Kidney (tissue), 14 donors: ENCODE results near the gene CELF4. TPM values are rescaled to one million over a fixed set of nuclear protein-coding genes. Genes with fewer than 3 reads are reported as not detected.

Experiments
- DNase-seq, 5 donors: peaks; one replicate each; pipeline ENCODE4 v3.0.0-alpha.2; 2013 to 2020
- FAIRE-seq: peaks from 2 replicates; lab custom pipeline; 2012; peaks lifted over from hg19 to GRCh38; lab: Jason Lieb, UNC
- H3K27ac ChIP-seq, 2 donors: one replicate each; pipeline ENCODE4 v1.7.0; 2013; ENCODE audit warnings: low read depth in 2 of 2, low read length in 2 of 2, inconsistent platforms in 1 of 2
- H3K27me3 ChIP-seq: one replicate; pipeline ENCODE4 v1.7.1; 2013; ENCODE audit warnings: low read length, inconsistent platforms; ENCODE audit not compliant: control insufficient read depth, insufficient read depth
- H3K36me3 ChIP-seq, 3 donors: one replicate each; pipeline versions ENCODE4 v1.7.0 to v1.7.1; 2013; ENCODE audit warnings: low read length in 3 of 3, control low read depth in 1 of 3, inconsistent platforms in 1 of 3; ENCODE audit not compliant: insufficient read depth in 3 of 3, control insufficient read depth in 2 of 3
- H3K4me1 ChIP-seq, 3 donors: one replicate each; pipeline versions ENCODE4 v1.7.0 to v1.7.1; 2013; ENCODE audit warnings: low read length in 3 of 3, inconsistent platforms in 1 of 3, low read depth in 1 of 3; ENCODE audit not compliant: control insufficient read depth in 2 of 3, insufficient read depth in 2 of 3
- H3K4me3 ChIP-seq, 3 donors: one replicate each; pipeline versions ENCODE4 v1.7.0 to v1.8.1; 2013; ENCODE audit warnings: low read length in 3 of 3, control low read depth in 1 of 3, inconsistent platforms in 1 of 3
- H3K9ac ChIP-seq, 3 donors: one replicate each; pipeline versions ENCODE4 v1.7.0 to v1.7.1; 2013; ENCODE audit warnings: low read length in 3 of 3, control low read depth in 1 of 3, inconsistent platforms in 1 of 3
- H3K9me3 ChIP-seq, 3 donors: one replicate each; pipeline versions ENCODE4 v1.7.0 to v1.7.1; 2013; ENCODE audit warnings: low read length in 3 of 3, control low read depth in 1 of 3, inconsistent platforms in 1 of 3; ENCODE audit not compliant: control insufficient read depth in 2 of 3, insufficient read depth in 1 of 3
- CTCF ChIP-seq: IDR thresholded peaks from 3 replicates; pipeline ENCODE4 v1.5.1; 2012; ENCODE audit warnings: mild to moderate bottlenecking, moderate library complexity, borderline replicate concordance; ENCODE audit not compliant: insufficient read depth; ENCODE audit errors: extremely low read depth
- intact Hi-C: fragments of 100-400 bp; cut with DNase I; formaldehyde crosslinking; loops from one replicate; pipeline ENCODE4 v1.11.1; 2022
- polyA plus RNA-seq: library from polyadenylated mRNA; stranded (reverse); fragments of 350-450 nt; fragmentation: Illumina TruSeq; extraction: RNeasy Lipid Tissue Mini Kit (QIAGEN cat#74804); gene quantifications from one replicate; pipeline ENCODE4 v1.2.3, GENCODE V29; 2014; ENCODE audit warnings: low read depth, low replicate concordance; ENCODE audit not compliant: insufficient read depth
- total RNA-seq: library from RNA; stranded (reverse); fragmentation: NEBNext Ultra II Directional; extraction: Animal tissue kit (Norgen Biotek cat#: 25700); gene quantifications from one replicate; pipeline ENCODE4 v1.2.1, GENCODE V29; 2021
- donor health status: control.
- donor health status: control.
- donor health status: control.
- donor health status: control.
- donor health status: control.
- donor health status: DM: yes; HTN: yes; CAD: no.
- donor health status: Normal renal cell carcinoma (clear cell type).

The CELF4 gene
- total and polyA plus RNA-seq, 2 donors from 2014 or later, result 0.85 to 1.5 TPM

- Histone ChIP-seq H3K36me3 (no peaks in the 10 kb centered on the region), H3K27ac (peak overlapping the region in 1 of 2 donors; percentile 43), H3K9me3 (no peaks in the 10 kb centered on the region), H3K27me3 (no peaks in the 10 kb centered on the region), H3K4me1 (peaks cover 5 to 12% (median 7%) of the 10 kb centered on the region in 3 donors), H3K9ac (no peak overlapping the region), H3K4me3 (no peak overlapping the region)
- DNase-seq, result peak in 2 of 5 donors; percentile 26 to 61
- FAIRE-seq, result no peak
- no peak for TF ChIP-seq CTCF
- intact Hi-C loops, result no loop called here
These were observed 112.8 kb downstream of the CELF4 start for GRCh38 chr18:37452682-37453385.

GRCh38 chr18:37452015-37452414 is 113.6 kb downstream of the CELF4 start:
- FAIRE-seq (no peak), DNase-seq (no peak)
- H3K36me3 ChIP-seq, result no peaks in the 10 kb centered on the region
- peaks cover 5 to 12% (median 7%) of the 10 kb centered on the region in 3 donors for H3K4me1 ChIP-seq
- H3K9me3 ChIP-seq, result no peaks in the 10 kb centered on the region
- TF ChIP-seq CTCF, result no peak
- H3K9ac ChIP-seq, result no peak overlapping the region
- H3K27ac ChIP-seq, result no peak overlapping the region
- no peaks in the 10 kb centered on the region for H3K27me3 ChIP-seq
- H3K4me3 ChIP-seq, result no peak overlapping the region
- intact Hi-C loops, result no loop called here

- Histone ChIP-seq H3K9me3 (no peaks in the 10 kb centered on the region), H3K27me3 (no peaks in the 10 kb centered on the region), H3K4me1 (peaks cover 5 to 12% (median 7%) of the 10 kb centered on the region in 3 donors), H3K36me3 (no peaks in the 10 kb centered on the region), H3K27ac (no peak overlapping the region), H3K9ac (no peak overlapping the region), H3K4me3 (no peak overlapping the region)
- no peak for DNase-seq
- intact Hi-C loops, result no loop called here
- no peak for TF ChIP-seq CTCF
- no peak for FAIRE-seq
These were observed 114.3 kb downstream of the CELF4 start for GRCh38 chr18:37451239-37451825.
